Natural killer cell (primary cell): Measurements from ENCODE around the gene MYOZ1. TPM values are rescaled to one million over a fixed set of nuclear protein-coding genes. Genes with fewer than 3 reads are reported as not detected.

Source experiments
- ATAC-seq, 3 donors: fragments of 150-1000 bp in 2 of 3; fragments of 200-7000 bp in 1 of 3; cut with Tn5 transposase; 1 replicate in 1 of 3; 2 replicates in 2 of 3; pipeline ENCODE4 v1.10.0; 2021; ENCODE audit warnings: mild to moderate bottlenecking in 2 of 3, moderate library complexity in 2 of 3
- DNase-seq, 2 donors: peaks; one replicate each; pipeline versions ENCODE4 v3.0.0 to v3.0.0-alpha.2; 2013 to 2021; ENCODE audit warnings: mixed read lengths in 1 of 2
- H3K27ac ChIP-seq: one replicate; pipeline ENCODE4 v1.5.1; 2013; ENCODE audit warnings: mild to moderate bottlenecking, low read length
- H3K27me3 ChIP-seq: one replicate; pipeline ENCODE4 v1.6.1; 2013; ENCODE audit warnings: low read length; ENCODE audit not compliant: control insufficient read depth, insufficient read depth
- H3K36me3 ChIP-seq: one replicate; pipeline ENCODE4 v1.6.1; 2013; ENCODE audit warnings: low read length; ENCODE audit not compliant: control insufficient read depth, insufficient read depth
- H3K4me1 ChIP-seq: one replicate; pipeline ENCODE4 v1.6.1; 2013; ENCODE audit warnings: low read length; ENCODE audit not compliant: control insufficient read depth, insufficient read depth
- H3K4me3 ChIP-seq: one replicate; pipeline ENCODE4 v1.5.1; 2013; ENCODE audit warnings: low read length
- H3K9me3 ChIP-seq: one replicate; pipeline ENCODE4 v1.6.1; 2013; ENCODE audit warnings: low read length; ENCODE audit not compliant: control insufficient read depth, insufficient read depth
- H3K27ac Mint-ChIP-seq, 2 donors: one replicate each; pipeline ENCODE4 v1.8.0; 2022; ENCODE audit warnings: mild to moderate bottlenecking in 2 of 2, mixed read lengths in 2 of 2, moderate library complexity in 1 of 2
- H3K27me3 Mint-ChIP-seq, 2 donors: one replicate each; pipeline ENCODE4 v1.8.0; 2022; ENCODE audit warnings: low read depth in 2 of 2, mixed read lengths in 2 of 2
- H3K36me3 Mint-ChIP-seq: one replicate; pipeline ENCODE4 v1.8.0; 2022; ENCODE audit warnings: mixed read lengths
- H3K4me1 Mint-ChIP-seq, 2 donors: one replicate each; pipeline ENCODE4 v1.8.0; 2022; ENCODE audit warnings: mixed read lengths in 2 of 2
- H3K4me3 Mint-ChIP-seq: one replicate; pipeline ENCODE4 v1.8.0; 2022; ENCODE audit warnings: mild to moderate bottlenecking, moderate library complexity, mixed read lengths
- H3K9me3 Mint-ChIP-seq, 2 donors: one replicate each; pipeline ENCODE4 v1.8.0; 2022; ENCODE audit warnings: mixed read lengths in 2 of 2
- WGBS: methylation state at CpG from one replicate; pipeline ENCODE4 v1.1.7; 2013; ENCODE audit warnings: missing lambda C conversion rate; ENCODE audit not compliant: insufficient coverage; 5-methylcytosine and 5-hydroxymethylcytosine counted together
- intact Hi-C: fragments of 100-400 bp; cut with micrococcal nuclease; formaldehyde crosslinking; loops from one replicate; pipeline ENCODE4 v1.14.2; 2022
- total RNA-seq, 4 donors: library from RNA; stranded (reverse); fragments of 120-200 nt in 1 of 4; gene quantifications; one replicate each; pipeline versions ENCODE4 v1.2.3 to v1.2.4, GENCODE V29; 2013 to 2022
- TF ChIP-seq, protein P1 (sequence below): fragments of 200-600 bp; IDR thresholded peaks from one replicate; pipeline ENCODE4 v1.8.0; 2022; ENCODE audit warnings: antibody characterized with exemption

MYOZ1 gene
- total RNA-seq, 3 donors from 2014 or later (not counting 1 experiment from before 2014, with no cell fraction given): not detected

DNA sequence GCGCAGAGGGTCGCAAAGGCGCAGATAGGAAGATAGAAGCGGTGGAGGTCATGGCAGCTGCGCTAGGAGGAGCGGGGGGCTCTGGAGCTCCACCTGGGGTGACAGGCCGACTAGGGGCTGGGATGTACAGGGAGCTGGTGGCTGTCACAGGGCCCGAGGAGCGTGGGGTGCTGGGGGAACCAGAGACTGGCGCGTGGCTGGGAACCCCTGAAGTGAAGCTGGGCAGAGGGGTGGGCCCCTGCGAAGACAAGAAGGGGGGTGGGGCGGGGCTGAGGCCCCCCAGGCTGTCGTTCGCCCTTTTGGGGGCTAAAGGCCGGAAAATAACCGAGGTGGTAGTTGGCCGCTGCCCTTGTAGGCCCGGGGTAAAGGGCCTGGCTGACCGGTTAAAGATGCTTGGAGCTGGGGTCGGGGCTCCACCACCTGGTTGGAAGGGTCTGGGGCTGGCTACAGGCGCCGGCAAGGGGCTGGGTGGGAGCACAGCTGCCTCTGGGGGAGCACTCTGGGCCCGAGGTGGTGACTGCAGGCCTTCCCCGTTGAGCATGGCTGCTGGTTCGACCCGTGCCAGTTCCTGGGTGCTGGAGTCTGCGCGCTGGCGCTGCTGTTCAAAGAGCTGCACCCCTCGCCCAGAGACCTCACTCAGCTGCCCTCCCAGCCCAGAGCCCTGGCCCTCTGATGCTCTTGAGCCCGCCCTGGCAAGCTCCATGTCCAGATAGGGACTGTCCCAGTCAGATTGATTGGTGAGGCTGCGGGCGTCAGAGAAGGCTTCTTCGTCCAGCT, 6.8 kb upstream of the MYOZ1 start:
- ATAC-seq (peak in 2 of 3 donors; percentile 14 to 38), DNase-seq (no peak)
- Mint-ChIP-seq H3K27ac (peak overlapping the region in 1 of 2 donors; percentile 87), H3K4me3 (peak overlapping the region; percentile 90), H3K4me1 (peaks cover 0 to 19% of the 10 kb centered on the region in 2 donors), H3K27me3 (no peaks in the 10 kb centered on the region), H3K36me3 (no peaks in the 10 kb centered on the region), H3K9me3 (no peaks in the 10 kb centered on the region)
- Histone ChIP-seq H3K9me3 (no peaks in the 10 kb centered on the region), H3K27ac (no peak overlapping the region), H3K36me3 (no peaks in the 10 kb centered on the region), H3K4me1 (peaks cover 14% of the 10 kb centered on the region), H3K27me3 (no peaks in the 10 kb centered on the region), H3K4me3 (peak overlapping the region; percentile 54)
- TF ChIP-seq, protein P1, sequence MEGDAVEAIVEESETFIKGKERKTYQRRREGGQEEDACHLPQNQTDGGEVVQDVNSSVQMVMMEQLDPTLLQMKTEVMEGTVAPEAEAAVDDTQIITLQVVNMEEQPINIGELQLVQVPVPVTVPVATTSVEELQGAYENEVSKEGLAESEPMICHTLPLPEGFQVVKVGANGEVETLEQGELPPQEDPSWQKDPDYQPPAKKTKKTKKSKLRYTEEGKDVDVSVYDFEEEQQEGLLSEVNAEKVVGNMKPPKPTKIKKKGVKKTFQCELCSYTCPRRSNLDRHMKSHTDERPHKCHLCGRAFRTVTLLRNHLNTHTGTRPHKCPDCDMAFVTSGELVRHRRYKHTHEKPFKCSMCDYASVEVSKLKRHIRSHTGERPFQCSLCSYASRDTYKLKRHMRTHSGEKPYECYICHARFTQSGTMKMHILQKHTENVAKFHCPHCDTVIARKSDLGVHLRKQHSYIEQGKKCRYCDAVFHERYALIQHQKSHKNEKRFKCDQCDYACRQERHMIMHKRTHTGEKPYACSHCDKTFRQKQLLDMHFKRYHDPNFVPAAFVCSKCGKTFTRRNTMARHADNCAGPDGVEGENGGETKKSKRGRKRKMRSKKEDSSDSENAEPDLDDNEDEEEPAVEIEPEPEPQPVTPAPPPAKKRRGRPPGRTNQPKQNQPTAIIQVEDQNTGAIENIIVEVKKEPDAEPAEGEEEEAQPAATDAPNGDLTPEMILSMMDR: no peak
- intact Hi-C loops: no loop called here
- 45% methylated on average over 35 of the region's 35 CpGs for WGBS

DNA sequence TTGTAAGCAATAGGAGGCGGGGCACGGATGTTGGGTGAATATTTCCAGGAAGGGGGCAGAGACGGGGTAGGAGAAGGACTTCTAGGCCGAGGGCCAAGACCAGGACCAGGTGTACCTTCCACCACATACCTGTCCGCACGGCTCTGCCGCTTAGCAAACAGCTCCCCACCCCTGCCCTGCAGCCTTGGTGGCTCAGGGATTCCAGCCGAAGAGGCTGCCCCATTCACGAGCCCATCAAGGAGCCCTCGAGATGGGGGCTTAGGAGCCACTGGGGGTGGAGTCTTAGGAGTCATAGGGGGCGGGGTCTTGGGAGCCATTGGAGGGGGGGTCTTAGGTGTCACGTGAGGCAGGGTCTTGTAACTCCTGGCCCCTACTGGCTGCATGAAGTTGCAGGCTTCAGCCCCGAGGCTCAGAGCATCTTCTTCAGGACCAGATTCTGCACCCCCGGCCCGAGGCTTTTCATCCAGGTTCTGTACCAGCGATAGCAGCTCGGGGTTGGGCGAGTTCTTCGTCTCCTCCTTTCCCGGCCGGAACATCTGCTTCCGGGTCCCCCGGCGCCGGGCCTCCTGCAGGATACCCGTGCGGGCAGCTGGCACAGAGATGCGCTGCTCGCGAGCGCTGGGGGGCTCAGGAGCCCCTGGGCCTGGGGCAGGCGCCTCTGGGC, 6.1 kb upstream of the MYOZ1 start:
- intact Hi-C loops: no loop called here
- no peak overlapping the region for H3K27ac ChIP-seq
- TF ChIP-seq, protein P1: no peak

DNA sequence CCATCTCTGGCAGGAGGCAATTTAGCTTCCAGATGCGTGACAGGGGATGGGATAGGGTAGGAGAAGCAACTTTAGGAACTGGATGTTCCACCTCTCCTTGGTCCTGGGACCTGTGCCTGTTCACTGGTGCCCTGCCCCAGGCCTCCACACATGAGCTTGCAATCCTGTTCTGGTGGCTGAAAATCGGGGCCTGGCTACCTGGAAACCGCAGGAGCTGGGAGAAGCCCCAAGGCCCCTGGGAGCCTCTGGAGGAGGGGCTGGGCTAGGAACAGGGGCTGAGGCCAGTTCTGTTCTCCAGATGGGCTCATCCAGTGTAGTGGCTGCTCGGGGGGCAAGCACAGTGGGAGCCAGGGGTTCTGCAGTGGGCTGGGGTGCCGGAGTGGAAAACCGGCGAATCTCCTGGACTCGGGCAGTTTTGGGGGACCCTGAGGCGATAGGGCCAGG, 5.3 kb upstream of the MYOZ1 start:
- Mint-ChIP-seq H3K9me3 (no peaks in the 10 kb centered on the region), H3K27me3 (no peaks in the 10 kb centered on the region), H3K36me3 (no peaks in the 10 kb centered on the region), H3K27ac (peak overlapping the region in 1 of 2 donors; percentile 87), H3K4me1 (peaks cover 0 to 19% of the 10 kb centered on the region in 2 donors), H3K4me3 (peak overlapping the region; percentile 77)
- H3K27ac ChIP-seq: no peak overlapping the region
- intact Hi-C loops: no loop called here
- no peak overlapping the region for H3K4me3 ChIP-seq
- TF ChIP-seq, protein P1: no peak
- DNase-seq (no peak), ATAC-seq (no peak)
- 95% methylated on average over 9 of the region's 9 CpGs for WGBS
- no peaks in the 10 kb centered on the region for H3K36me3 ChIP-seq
- no peaks in the 10 kb centered on the region for H3K9me3 ChIP-seq
- H3K27me3 ChIP-seq: no peaks in the 10 kb centered on the region
- peaks cover 14% of the 10 kb centered on the region for H3K4me1 ChIP-seq

More for the DNA sequence above, 6.1 kb upstream of the MYOZ1 start:
- H3K27me3 Mint-ChIP-seq: no peaks in the 10 kb centered on the region
- H3K4me1 Mint-ChIP-seq: peaks cover 0 to 19% of the 10 kb centered on the region in 2 donors
- H3K9me3 Mint-ChIP-seq: no peaks in the 10 kb centered on the region
- peak in 1 of 2 donors; percentile 45 for DNase-seq
- H3K27me3 ChIP-seq: no peaks in the 10 kb centered on the region
- H3K4me3 Mint-ChIP-seq: peak overlapping the region; percentile 90
- peak overlapping the region; percentile 54 for H3K4me3 ChIP-seq
- H3K27ac Mint-ChIP-seq: peak overlapping the region in 1 of 2 donors; percentile 87
- WGBS: 22% methylated on average over 32 of the region's 32 CpGs
- peak in 2 of 3 donors; percentile 41 to 43 for ATAC-seq
- no peaks in the 10 kb centered on the region for H3K36me3 Mint-ChIP-seq
- H3K9me3 ChIP-seq: no peaks in the 10 kb centered on the region
- peaks cover 14% of the 10 kb centered on the region for H3K4me1 ChIP-seq
- H3K36me3 ChIP-seq: no peaks in the 10 kb centered on the region
